Measurements from ENCODE around the gene PDE4D.

DNA sequence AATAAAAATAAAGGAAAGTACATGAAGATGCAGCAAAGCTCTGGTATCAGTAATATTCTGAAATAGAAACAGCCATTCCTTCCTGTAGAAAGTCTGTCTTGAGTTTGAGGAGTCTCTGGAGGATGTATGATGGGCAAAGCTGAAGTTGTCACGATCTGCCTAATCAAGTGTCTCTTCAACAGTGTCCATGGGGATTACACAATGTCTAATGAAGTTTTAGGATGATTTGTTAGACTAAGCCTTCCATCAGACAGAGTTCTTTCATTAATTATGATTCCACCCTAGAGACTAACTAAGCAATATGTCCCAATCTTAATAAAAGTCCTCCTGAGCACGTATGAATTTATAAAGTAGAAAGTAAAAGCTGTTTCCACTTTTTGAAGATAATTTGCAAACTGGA is 26.9 kb downstream of the PDE4D start:
- TF ChIP-seq, protein P1, sequence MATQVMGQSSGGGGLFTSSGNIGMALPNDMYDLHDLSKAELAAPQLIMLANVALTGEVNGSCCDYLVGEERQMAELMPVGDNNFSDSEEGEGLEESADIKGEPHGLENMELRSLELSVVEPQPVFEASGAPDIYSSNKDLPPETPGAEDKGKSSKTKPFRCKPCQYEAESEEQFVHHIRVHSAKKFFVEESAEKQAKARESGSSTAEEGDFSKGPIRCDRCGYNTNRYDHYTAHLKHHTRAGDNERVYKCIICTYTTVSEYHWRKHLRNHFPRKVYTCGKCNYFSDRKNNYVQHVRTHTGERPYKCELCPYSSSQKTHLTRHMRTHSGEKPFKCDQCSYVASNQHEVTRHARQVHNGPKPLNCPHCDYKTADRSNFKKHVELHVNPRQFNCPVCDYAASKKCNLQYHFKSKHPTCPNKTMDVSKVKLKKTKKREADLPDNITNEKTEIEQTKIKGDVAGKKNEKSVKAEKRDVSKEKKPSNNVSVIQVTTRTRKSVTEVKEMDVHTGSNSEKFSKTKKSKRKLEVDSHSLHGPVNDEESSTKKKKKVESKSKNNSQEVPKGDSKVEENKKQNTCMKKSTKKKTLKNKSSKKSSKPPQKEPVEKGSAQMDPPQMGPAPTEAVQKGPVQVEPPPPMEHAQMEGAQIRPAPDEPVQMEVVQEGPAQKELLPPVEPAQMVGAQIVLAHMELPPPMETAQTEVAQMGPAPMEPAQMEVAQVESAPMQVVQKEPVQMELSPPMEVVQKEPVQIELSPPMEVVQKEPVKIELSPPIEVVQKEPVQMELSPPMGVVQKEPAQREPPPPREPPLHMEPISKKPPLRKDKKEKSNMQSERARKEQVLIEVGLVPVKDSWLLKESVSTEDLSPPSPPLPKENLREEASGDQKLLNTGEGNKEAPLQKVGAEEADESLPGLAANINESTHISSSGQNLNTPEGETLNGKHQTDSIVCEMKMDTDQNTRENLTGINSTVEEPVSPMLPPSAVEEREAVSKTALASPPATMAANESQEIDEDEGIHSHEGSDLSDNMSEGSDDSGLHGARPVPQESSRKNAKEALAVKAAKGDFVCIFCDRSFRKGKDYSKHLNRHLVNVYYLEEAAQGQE (IDR thresholded peaks at IDR 0.05; ENCODE audit: insufficient read depth in 1 of 2, low read depth in 2 of 2, low read length in 2 of 2) = no peak
- TF ChIP-seq TAF1 (IDR thresholded peaks at IDR 0.05; ENCODE audit: borderline replicate concordance, insufficient read depth, low read length) = no peak
